Spleen (tissue), 11 donors: ENCODE measurements around the gene KIF26B. TPM values are rescaled to one million over a fixed set of nuclear protein-coding genes. Genes with fewer than 3 reads are reported as not detected.
"Not testable (repeated sequence)": the region's sequence is repeated elsewhere in the genome, so short reads cannot be mapped to it uniquely, and the experiment has no call there.

Source experiments
- DNase-seq: peaks from one replicate; pipeline ENCODE4 v3.0.0-alpha.2; 2020
- H3K27ac ChIP-seq, 8 donors: fragments of 200-600 bp; sonication (generic) in 7 of 8; 1 replicate in 4 of 8; 2 replicates in 4 of 8; pipeline versions ENCODE4 v1.5.0 to v1.8.0; 2016 to 2021; ENCODE audit warnings: inconsistent platforms in 4 of 8, mild to moderate bottlenecking in 4 of 8, moderate library complexity in 1 of 8
- H3K27me3 ChIP-seq, 7 donors: fragments of 200-600 bp; sonication (generic) in 6 of 7; replicated peaks in 1 of 7; 1 replicate in 4 of 7; 2 replicates in 3 of 7; pipeline versions ENCODE4 v1.5.0 to v1.8.0; 2016 to 2021; ENCODE audit warnings: inconsistent platforms in 3 of 7, mild to moderate bottlenecking in 1 of 7
- H3K36me3 ChIP-seq, 6 donors: fragments of 200-600 bp; sonication (generic) in 5 of 6; 1 replicate in 4 of 6; 2 replicates in 2 of 6; pipeline versions ENCODE4 v1.5.0 to v1.8.0; 2016 to 2021; ENCODE audit warnings: inconsistent platforms in 2 of 6
- H3K4me1 ChIP-seq, 6 donors: fragments of 200-600 bp; sonication (generic) in 5 of 6; 1 replicate in 3 of 6; 2 replicates in 3 of 6; pipeline versions ENCODE4 v1.5.0 to v1.8.0; 2016 to 2021; ENCODE audit warnings: inconsistent platforms in 3 of 6
- H3K4me3 ChIP-seq, 8 donors: fragments of 200-600 bp; sonication (generic) in 7 of 8; 1 replicate in 4 of 8; 2 replicates in 4 of 8; pipeline versions ENCODE4 v1.5.0 to v1.8.0; 2016 to 2021; ENCODE audit warnings: inconsistent platforms in 4 of 8, mild to moderate bottlenecking in 4 of 8, moderate library complexity in 2 of 8
- H3K9me3 ChIP-seq, 8 donors: fragments of 200-600 bp; sonication (generic) in 7 of 8; 1 replicate in 4 of 8; 2 replicates in 4 of 8; pipeline versions ENCODE4 v1.5.0 to v1.8.0; 2016 to 2021; ENCODE audit warnings: inconsistent platforms in 4 of 8
- POLR2A ChIP-seq, 3 donors: fragments of 450-650 bp; IDR thresholded peaks; one replicate each; pipeline ENCODE4 v1.5.1; 2017; ENCODE audit warnings: antibody characterized with exemption in 3 of 3, mild to moderate bottlenecking in 1 of 3
- POLR2AphosphoS5 ChIP-seq, 3 donors: sonication (generic); formaldehyde crosslinking; IDR thresholded peaks; one replicate each; pipeline ENCODE4 v1.5.1; 2017; ENCODE audit warnings: antibody characterized with exemption in 3 of 3
- WGBS, 5 donors: extraction: QIAGEN DNeasy Blood & Tissue Kit in 3 of 5; methylation state at CpG; one replicate each; pipeline versions ENCODE4 v1.1.5 to v1.1.7; 2013 to 2018; 5-methylcytosine and 5-hydroxymethylcytosine counted together
- intact Hi-C: fragments of 100-400 bp; cut with DNase I; formaldehyde crosslinking; loops from one replicate; pipeline ENCODE4 v1.15.0; 2023; ENCODE audit warnings: low total_unique reads
- polyA plus RNA-seq, 3 donors: library from polyadenylated mRNA; stranded (reverse); fragments of 200-250 nt; gene quantifications; one replicate each; pipeline ENCODE4 v1.2.1, GENCODE V29; 2013
- total RNA-seq, 7 donors: library from RNA; depleted of rRNA in 3 of 7; stranded (reverse); fragments of >200 nt in 3 of 7; fragmentation: NEBNext Ultra II Directional in 4 of 7; extraction: Animal tissue kit (Norgen Biotek cat#: 25700) in 4 of 7; gene quantifications; one replicate each; pipeline versions ENCODE4 v1.1.0 to v1.2.1, GENCODE V29; 2016 to 2021
- TF ChIP-seq, protein P1 (sequence below), 11 experiments: fragments of 200-600 bp in 7 of 11; fragments of 450-650 bp in 4 of 11; sonication (generic) in 4 of 11; IDR thresholded peaks in 8 of 11; conservative IDR thresholded peaks in 3 of 11; 1 replicate in 7 of 11; 2 replicates in 4 of 11; pipeline versions ENCODE4 v1.4.0 to v1.8.0; 2016 to 2021; ENCODE audit warnings: antibody characterized with exemption in 11 of 11, inconsistent platforms in 4 of 11, mild to moderate bottlenecking in 1 of 11
- donor health status: healthy with polysubstance abuse.
- donor health status: DM: no; HTN: no; CAD: no; lungs with moderate emphysema.
- donor health status: DM: no; HTN: no; CAD: no.
- donor health status: Bipolar disorder and iron deficiency.
- donor health status: healthy.
- donor health status: DM: no; HTN: no; CAD: no.
- donor health status: DM: yes; HTN: yes; CAD: no.

KIF26B gene
- total and polyA plus RNA-seq, 10 donors, result 0.07 to 4.5 (median 0.60) TPM; not detected in 1

- WGBS, 5 donors, result 88 to 94% (median 93%) methylated on average over 18 of the region's 18 CpGs
- DNase-seq, result peak; percentile 48
Measured at GRCh38 chr1:245671966-245672767, 517.4 kb downstream of the KIF26B start.

GRCh38 chr1:245672836-245673656 lies 518.3 kb downstream of the KIF26B start:
- H3K4me1 ChIP-seq, result peaks cover 0 to 11% (median 0%) of the 10 kb centered on the region in 6 donors
- H3K4me3 ChIP-seq, DNase-seq, H3K9me3 ChIP-seq, intact Hi-C loops, H3K36me3 ChIP-seq, H3K27me3 ChIP-seq, H3K27ac ChIP-seq: not testable (repeated sequence)
- whole genome bisulfite sequencing, 5 donors, result 92 to 97% (median 95%) methylated on average over 28 to 41 of the region's 41 CpGs

More at GRCh38 chr1:245671966-245672767, 517.4 kb downstream of the KIF26B start:
- intact Hi-C loops, result no loop called here
- Histone ChIP-seq H3K36me3 (no peaks in the 10 kb centered on the region), H3K4me1 (peaks cover 0 to 11% (median 0%) of the 10 kb centered on the region in 6 donors), H3K27ac (no peak overlapping the region), H3K4me3 (no peak overlapping the region), H3K9me3 (no peaks in the 10 kb centered on the region), H3K27me3 (no peaks in the 10 kb centered on the region)
- TF ChIP-seq POLR2AphosphoS5 (IDR thresholded peaks at IDR 0.05) (no peak), POLR2A (IDR thresholded peaks at IDR 0.05) (no peak)
- TF ChIP-seq, protein P1, sequence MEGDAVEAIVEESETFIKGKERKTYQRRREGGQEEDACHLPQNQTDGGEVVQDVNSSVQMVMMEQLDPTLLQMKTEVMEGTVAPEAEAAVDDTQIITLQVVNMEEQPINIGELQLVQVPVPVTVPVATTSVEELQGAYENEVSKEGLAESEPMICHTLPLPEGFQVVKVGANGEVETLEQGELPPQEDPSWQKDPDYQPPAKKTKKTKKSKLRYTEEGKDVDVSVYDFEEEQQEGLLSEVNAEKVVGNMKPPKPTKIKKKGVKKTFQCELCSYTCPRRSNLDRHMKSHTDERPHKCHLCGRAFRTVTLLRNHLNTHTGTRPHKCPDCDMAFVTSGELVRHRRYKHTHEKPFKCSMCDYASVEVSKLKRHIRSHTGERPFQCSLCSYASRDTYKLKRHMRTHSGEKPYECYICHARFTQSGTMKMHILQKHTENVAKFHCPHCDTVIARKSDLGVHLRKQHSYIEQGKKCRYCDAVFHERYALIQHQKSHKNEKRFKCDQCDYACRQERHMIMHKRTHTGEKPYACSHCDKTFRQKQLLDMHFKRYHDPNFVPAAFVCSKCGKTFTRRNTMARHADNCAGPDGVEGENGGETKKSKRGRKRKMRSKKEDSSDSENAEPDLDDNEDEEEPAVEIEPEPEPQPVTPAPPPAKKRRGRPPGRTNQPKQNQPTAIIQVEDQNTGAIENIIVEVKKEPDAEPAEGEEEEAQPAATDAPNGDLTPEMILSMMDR (IDR thresholded peaks at IDR 0.05 in 8 of 11, conservative IDR thresholded peaks at IDR 0.05 in 3 of 11), result no peak

DNA sequence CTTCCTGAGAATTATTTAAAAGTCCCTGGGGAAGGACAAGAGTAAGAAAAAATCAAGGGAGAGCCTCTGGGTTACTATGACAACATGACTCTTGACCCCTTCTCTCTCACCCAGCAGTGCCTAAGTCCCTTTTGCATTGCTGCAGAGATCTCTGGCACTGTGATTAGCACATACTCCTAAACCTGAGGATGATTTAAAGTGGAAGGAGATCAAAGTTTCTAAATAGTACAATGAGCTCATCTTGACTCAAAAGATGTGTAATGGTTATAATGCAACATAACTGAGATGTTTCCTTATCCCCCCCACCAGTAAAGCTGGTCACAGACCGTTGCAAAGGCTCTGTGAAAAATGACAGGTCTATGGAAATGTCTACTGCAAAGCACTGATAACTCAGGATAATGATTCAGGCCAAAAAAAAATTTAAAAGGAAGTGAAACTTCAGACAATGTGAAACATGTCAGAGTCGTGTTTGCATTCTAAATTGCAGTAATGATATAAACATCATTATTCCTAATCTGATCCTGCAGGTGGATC lies 519.2 kb downstream of the KIF26B start:
- H3K36me3 ChIP-seq, result no peaks in the 10 kb centered on the region
- no peaks in the 10 kb centered on the region for H3K9me3 ChIP-seq
- 9 to 15% (median 13%) methylated on average over 2 of the region's 2 CpGs for WGBS, 5 donors
- intact Hi-C loops, result no loop called here
- H3K4me3 ChIP-seq, result no peak overlapping the region
- no peak for DNase-seq
- H3K27me3 ChIP-seq, result no peaks in the 10 kb centered on the region
- TF ChIP-seq, protein P1 (IDR thresholded peaks at IDR 0.05 in 8 of 11, conservative IDR thresholded peaks at IDR 0.05 in 3 of 11), result no peak
- TF ChIP-seq POLR2A (IDR thresholded peaks at IDR 0.05), result no peak
- TF ChIP-seq POLR2AphosphoS5 (IDR thresholded peaks at IDR 0.05), result no peak
- peaks cover 0 to 11% (median 0%) of the 10 kb centered on the region in 6 donors for H3K4me1 ChIP-seq
- H3K27ac ChIP-seq, result no peak overlapping the region

- H3K27me3 ChIP-seq, result no peaks in the 10 kb centered on the region
- intact Hi-C loops, result no loop called here
- no peak for TF ChIP-seq POLR2AphosphoS5 (IDR thresholded peaks at IDR 0.05)
- TF ChIP-seq, protein P1 (IDR thresholded peaks at IDR 0.05 in 8 of 11, conservative IDR thresholded peaks at IDR 0.05 in 3 of 11), result no peak
- no peak for TF ChIP-seq POLR2A (IDR thresholded peaks at IDR 0.05)
- WGBS, 5 donors, result 83 to 89% (median 86%) methylated on average over 9 of the region's 9 CpGs
- H3K27ac ChIP-seq, result no peak overlapping the region
- no peaks in the 10 kb centered on the region for H3K9me3 ChIP-seq
- H3K4me1 ChIP-seq, result peaks cover 0 to 20% (median 0%) of the 10 kb centered on the region in 6 donors
- DNase-seq, result no peak
- H3K36me3 ChIP-seq, result no peaks in the 10 kb centered on the region
- H3K4me3 ChIP-seq, result no peak overlapping the region
Measured at GRCh38 chr1:245677461-245678240, 522.9 kb downstream of the KIF26B start.
